ENCODE measurements around the gene SPACA4. TPM values are rescaled to one million over a fixed set of nuclear protein-coding genes. Genes with fewer than 3 reads are reported as not detected.

Gene SPACA4
- total RNA-seq, 1 donor from 2014 or later: under 0.01 TPM

DNA sequence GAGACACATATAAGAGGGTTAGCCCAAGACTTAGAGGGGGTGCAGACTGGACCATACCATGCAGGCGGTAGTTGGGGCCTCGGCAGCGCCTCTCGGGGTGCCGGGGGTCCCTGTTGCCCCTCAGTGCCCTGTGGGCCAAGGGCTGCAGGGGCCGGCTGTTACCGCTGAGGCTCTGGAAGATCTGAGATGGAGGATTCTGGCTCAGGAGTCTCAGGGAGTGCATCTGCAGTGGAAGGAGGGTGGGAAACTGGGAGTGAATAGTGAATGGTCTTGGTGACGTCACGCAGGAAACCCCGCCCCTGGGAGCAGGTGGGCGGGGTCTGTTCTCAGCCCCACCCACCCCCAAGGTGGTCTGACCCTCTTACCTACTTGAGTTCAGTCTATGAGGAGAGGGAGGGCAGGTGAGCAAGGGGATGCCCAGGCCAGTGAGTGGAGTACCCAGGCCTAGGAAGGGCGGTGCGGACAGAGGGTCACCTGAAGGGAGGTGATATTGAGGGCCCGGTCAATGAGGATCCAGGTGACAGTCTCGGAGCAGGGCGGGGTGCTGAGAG, 32.4 kb downstream of the SPACA4 start:
- TF ChIP-seq, protein P1, sequence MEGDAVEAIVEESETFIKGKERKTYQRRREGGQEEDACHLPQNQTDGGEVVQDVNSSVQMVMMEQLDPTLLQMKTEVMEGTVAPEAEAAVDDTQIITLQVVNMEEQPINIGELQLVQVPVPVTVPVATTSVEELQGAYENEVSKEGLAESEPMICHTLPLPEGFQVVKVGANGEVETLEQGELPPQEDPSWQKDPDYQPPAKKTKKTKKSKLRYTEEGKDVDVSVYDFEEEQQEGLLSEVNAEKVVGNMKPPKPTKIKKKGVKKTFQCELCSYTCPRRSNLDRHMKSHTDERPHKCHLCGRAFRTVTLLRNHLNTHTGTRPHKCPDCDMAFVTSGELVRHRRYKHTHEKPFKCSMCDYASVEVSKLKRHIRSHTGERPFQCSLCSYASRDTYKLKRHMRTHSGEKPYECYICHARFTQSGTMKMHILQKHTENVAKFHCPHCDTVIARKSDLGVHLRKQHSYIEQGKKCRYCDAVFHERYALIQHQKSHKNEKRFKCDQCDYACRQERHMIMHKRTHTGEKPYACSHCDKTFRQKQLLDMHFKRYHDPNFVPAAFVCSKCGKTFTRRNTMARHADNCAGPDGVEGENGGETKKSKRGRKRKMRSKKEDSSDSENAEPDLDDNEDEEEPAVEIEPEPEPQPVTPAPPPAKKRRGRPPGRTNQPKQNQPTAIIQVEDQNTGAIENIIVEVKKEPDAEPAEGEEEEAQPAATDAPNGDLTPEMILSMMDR (IDR thresholded peaks at IDR 0.05; ENCODE audit: insufficient read depth, low read length, severe bottlenecking): no peak
- DNase-seq (ENCODE audit: low read depth) (no peak), FAIRE-seq (no peak)
- no peak overlapping the region for H3K4me3 ChIP-seq (ENCODE audit: low read depth, low read length)
- H3K36me3 ChIP-seq (ENCODE audit: control insufficient read depth, insufficient read depth, low read length): no peaks in the 10 kb centered on the region
- no peaks in the 10 kb centered on the region for H3K27me3 ChIP-seq (ENCODE audit: control insufficient read depth, insufficient read depth, low read length)

DNA sequence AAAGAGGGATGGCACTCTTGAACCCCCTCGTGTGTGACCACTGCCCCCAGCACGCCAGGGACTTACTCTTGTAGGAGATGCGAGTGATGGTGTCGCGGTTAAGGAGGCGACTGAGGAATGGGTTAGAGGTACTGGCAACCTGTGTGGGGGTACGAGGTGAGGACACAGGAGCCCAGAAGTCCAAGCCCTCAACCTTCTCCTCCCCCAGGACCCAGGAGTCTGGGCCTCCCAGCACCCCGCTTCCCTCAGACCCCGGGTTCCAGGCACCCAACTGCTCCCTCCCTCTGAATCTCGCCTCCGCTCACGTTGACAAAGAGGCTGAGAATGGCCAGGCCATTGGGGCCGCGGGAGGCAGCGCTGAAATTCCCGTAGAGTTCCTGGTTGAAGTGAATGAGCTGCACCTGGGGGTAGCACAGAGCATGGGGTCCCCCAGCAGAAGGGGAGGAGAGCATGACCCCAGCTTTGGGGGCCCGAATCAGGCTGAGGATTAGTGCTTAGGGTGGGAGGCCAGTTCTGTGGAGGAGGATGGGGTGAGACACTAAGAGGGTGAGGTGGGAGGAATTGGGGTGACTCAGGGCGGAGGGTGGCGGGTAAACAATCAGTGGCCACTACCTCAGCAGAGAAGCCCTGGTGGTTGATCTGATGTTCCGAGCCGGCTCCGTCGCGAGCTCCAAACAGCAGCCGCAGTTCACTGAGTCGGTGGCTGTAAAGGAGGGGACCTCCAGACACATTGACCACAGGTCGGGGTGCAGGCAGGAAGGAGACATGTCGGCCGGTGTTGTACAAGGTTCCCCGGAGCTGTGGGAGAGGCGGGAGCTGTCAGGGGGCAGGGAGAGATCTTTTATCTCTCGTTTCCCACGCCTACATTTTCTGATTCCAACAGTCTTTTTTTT, 33.2 kb downstream of the SPACA4 start:
- Histone ChIP-seq H3K36me3 (ENCODE audit: control insufficient read depth, insufficient read depth, low read length) (no peaks in the 10 kb centered on the region), H3K27me3 (ENCODE audit: control insufficient read depth, insufficient read depth, low read length) (no peaks in the 10 kb centered on the region), H3K4me3 (ENCODE audit: low read depth, low read length) (no peak overlapping the region)
- FAIRE-seq: no peak
- TF ChIP-seq, protein P1 (IDR thresholded peaks at IDR 0.05; ENCODE audit: insufficient read depth, low read length, severe bottlenecking): no peak
- no peak for DNase-seq (ENCODE audit: low read depth)

DNA sequence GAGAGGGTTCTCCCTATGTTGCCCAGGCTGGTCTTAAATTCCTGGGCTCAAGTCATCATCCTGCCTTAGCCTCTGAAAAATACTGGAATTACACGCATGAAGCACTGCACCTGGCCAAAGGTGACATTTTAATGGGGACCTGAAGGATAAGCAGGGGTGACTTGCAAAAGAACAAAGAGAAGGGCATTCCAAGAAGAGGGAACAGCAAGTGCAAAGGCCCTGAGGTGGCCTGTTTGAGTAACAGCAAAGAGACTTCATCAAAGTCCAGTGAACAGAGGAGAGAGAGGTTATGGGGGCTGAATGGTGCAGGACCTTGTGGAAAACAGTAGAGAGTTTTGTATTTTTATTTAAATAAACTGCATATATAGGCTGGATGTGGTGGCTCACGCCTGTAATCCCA, 35.3 kb downstream of the SPACA4 start:
- Histone ChIP-seq H3K4me3 (ENCODE audit: low read depth, low read length) (no peak overlapping the region), H3K27me3 (ENCODE audit: control insufficient read depth, insufficient read depth, low read length) (no peaks in the 10 kb centered on the region), H3K36me3 (ENCODE audit: control insufficient read depth, insufficient read depth, low read length) (no peaks in the 10 kb centered on the region)
- TF ChIP-seq, protein P1 (IDR thresholded peaks at IDR 0.05; ENCODE audit: insufficient read depth, low read length, severe bottlenecking): no peak
- no peak for DNase-seq (ENCODE audit: low read depth)
- FAIRE-seq: no peak

DNA sequence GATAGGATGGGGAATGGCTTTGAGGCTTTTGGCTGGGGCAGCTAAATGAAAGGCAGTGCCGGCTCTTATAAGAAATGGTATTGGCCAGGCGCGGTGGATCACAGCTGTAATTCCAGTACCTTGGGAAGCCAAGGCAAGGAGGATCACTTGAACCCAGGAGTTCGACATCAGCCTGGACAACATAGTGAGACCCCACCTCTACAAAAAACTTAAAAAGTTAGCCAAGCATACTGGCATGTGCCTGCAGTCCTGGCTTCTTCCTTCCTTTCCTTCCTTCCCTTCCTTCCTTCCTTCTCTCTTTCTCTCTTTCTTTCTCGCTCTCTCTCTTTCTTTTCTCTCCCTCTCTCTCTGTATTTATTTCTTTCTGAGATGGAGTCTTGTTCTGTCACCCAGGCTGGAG, 36.3 kb downstream of the SPACA4 start:
- FAIRE-seq (no peak), DNase-seq (ENCODE audit: low read depth) (no peak)
- TF ChIP-seq, protein P1 (IDR thresholded peaks at IDR 0.05; ENCODE audit: insufficient read depth, low read length, severe bottlenecking): no peak

DNA sequence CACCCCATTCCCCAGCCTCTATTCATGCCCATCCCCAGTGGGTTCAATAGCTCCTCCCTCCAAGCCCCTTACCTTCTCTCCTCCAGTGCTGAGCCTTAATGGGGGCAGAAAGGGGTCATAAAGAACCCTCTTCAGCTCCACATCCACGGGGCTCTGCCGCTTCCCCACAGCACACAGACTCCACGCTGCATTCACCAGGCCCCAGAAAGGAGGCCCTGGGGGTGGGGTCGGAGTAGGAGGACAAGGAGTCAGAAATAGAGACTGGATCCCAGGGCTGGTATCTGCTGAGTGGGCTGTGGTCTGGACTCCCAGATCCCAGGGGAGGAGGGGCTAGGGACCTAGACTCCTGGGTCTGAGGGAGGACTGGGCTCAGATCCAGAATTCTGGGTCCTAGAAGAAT, 37.8 kb downstream of the SPACA4 start:
- Histone ChIP-seq H3K4me3 (ENCODE audit: low read depth, low read length) (no peak overlapping the region), H3K36me3 (ENCODE audit: control insufficient read depth, insufficient read depth, low read length) (no peaks in the 10 kb centered on the region), H3K27me3 (ENCODE audit: control insufficient read depth, insufficient read depth, low read length) (no peaks in the 10 kb centered on the region)
- TF ChIP-seq, protein P1 (IDR thresholded peaks at IDR 0.05; ENCODE audit: insufficient read depth, low read length, severe bottlenecking): no peak
- FAIRE-seq (no peak), DNase-seq (ENCODE audit: low read depth) (no peak)

More for the DNA sequence above, 36.3 kb downstream of the SPACA4 start:
- Histone ChIP-seq H3K4me3 (ENCODE audit: low read depth, low read length) (no peak overlapping the region), H3K27me3 (ENCODE audit: control insufficient read depth, insufficient read depth, low read length) (no peaks in the 10 kb centered on the region), H3K36me3 (ENCODE audit: control insufficient read depth, insufficient read depth, low read length) (no peaks in the 10 kb centered on the region)

All from bronchial epithelial cell (primary cell).